Measurements from ENCODE around the gene TFF3.

Gene TFF3

DNA sequence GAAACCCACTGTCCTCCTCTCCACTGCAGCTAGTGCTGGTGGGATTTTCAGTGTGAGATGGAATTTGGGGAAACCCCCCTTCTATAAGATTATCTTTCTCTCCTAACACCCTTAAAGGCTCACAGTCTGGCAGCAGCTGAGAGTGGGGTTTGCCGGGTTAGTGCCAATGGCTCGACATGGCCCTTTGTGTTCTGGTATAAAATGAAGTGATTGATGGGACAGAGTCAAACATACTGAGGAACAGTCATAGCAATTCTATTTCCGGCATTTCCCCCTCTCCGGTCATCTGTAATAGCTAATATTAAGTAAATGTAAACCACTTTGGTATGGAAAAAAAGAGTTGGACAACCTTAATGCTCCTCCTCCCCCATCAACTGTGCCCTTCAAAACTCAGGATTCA is 37.6 kb downstream of the TFF3 start:
- H3K9ac ChIP-seq (ENCODE audit: low read depth, low read length, poor library complexity, severe bottlenecking) = no peak overlapping the region
- H3K79me2 ChIP-seq (ENCODE audit: insufficient read depth, low read length) = no peaks in the 10 kb centered on the region
- H3K4me2 ChIP-seq (ENCODE audit: low read depth, low read length, poor library complexity, severe bottlenecking) = no peak overlapping the region
- H3K36me3 ChIP-seq (ENCODE audit: insufficient read depth, low read length) = peaks cover 92% of the 10 kb centered on the region; the same call in 1 of the 2 replicates
- no peak for TF ChIP-seq EZH2phosphoT487 (IDR thresholded peaks at IDR 0.05; ENCODE audit: borderline replicate concordance)
- no peak for TF ChIP-seq CTCF (conservative IDR thresholded peaks at IDR 0.05; ENCODE audit: low read length)
- H3F3A ChIP-seq (ENCODE audit: low read depth) = no peaks in the 10 kb centered on the region
- no peak overlapping the region for H2AFZ ChIP-seq (ENCODE audit: low read length)
- H3K27me3 ChIP-seq (ENCODE audit: insufficient read depth, low read length, poor library complexity, severe bottlenecking) = no peaks in the 10 kb centered on the region
- no peaks in the 10 kb centered on the region for H3K9me2 ChIP-seq (replicated peaks; ENCODE audit: low read depth, low read length)
- H3K4me3 ChIP-seq (ENCODE audit: low read length, poor library complexity, severe bottlenecking) = no peak overlapping the region
- no peaks in the 10 kb centered on the region for H3K9me3 ChIP-seq (ENCODE audit: insufficient read depth, low read depth, low read length)
- H3K4me1 ChIP-seq (ENCODE audit: insufficient read depth, low read length, poor library complexity, severe bottlenecking) = no peaks in the 10 kb centered on the region
- no peaks in the 10 kb centered on the region for H4K20me1 ChIP-seq (ENCODE audit: insufficient read depth, low read length, poor library complexity, severe bottlenecking)

DNA sequence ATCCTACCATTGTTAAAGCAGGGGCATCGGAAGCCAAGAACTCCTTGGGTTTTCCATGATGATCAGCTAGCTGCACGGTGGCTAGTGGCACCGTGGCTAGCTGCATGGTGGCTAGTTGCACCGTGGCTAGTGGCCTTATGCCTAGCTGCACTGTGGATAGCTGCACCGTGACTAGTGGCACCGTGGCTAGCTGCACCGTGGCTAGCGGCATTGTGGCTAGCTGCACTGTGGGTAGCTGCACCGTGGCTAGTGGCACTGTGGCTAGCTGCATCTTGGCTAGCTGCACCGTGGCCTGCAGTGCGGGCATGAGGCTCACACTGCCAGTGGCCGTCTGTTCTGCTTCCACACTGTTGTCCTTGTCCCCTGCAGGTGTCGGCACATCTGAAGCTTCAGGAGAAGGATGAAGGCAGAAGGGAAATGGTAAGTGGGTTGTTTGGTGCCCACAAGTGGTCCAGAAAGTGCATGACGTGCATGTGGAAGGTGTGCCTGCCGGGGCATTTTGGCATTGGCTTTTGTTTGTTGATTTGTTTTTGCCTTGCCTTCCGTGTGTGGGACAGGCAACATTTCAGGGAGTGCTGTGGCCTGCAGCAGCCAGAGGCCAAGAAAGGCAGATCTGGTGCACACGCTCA is 38.6 kb downstream of the TFF3 start:
- no peaks in the 10 kb centered on the region for H4K20me1 ChIP-seq (ENCODE audit: insufficient read depth, low read length, poor library complexity, severe bottlenecking)
- H3K4me3 ChIP-seq (ENCODE audit: low read length, poor library complexity, severe bottlenecking) = no peak overlapping the region
- no peaks in the 10 kb centered on the region for H3K4me1 ChIP-seq (ENCODE audit: insufficient read depth, low read length, poor library complexity, severe bottlenecking)
- no peaks in the 10 kb centered on the region for H3K27me3 ChIP-seq (ENCODE audit: insufficient read depth, low read length, poor library complexity, severe bottlenecking)
- no peak overlapping the region for H3K9ac ChIP-seq (ENCODE audit: low read depth, low read length, poor library complexity, severe bottlenecking)
- H2AFZ ChIP-seq (ENCODE audit: low read length) = no peak overlapping the region
- peaks cover 88% of the 10 kb centered on the region; the same call in 1 of the 2 replicates for H3K36me3 ChIP-seq (ENCODE audit: insufficient read depth, low read length)
- H3K79me2 ChIP-seq (ENCODE audit: insufficient read depth, low read length) = no peaks in the 10 kb centered on the region
- H3K4me2 ChIP-seq (ENCODE audit: low read depth, low read length, poor library complexity, severe bottlenecking) = no peak overlapping the region
- no peaks in the 10 kb centered on the region for H3F3A ChIP-seq (ENCODE audit: low read depth)
- no peaks in the 10 kb centered on the region for H3K9me3 ChIP-seq (ENCODE audit: insufficient read depth, low read depth, low read length)
- no peak for TF ChIP-seq EZH2phosphoT487 (IDR thresholded peaks at IDR 0.05; ENCODE audit: borderline replicate concordance)
- peak; percentile 61 for TF ChIP-seq CTCF (conservative IDR thresholded peaks at IDR 0.05; ENCODE audit: low read length)
- no peaks in the 10 kb centered on the region for H3K9me2 ChIP-seq (replicated peaks; ENCODE audit: low read depth, low read length)

DNA sequence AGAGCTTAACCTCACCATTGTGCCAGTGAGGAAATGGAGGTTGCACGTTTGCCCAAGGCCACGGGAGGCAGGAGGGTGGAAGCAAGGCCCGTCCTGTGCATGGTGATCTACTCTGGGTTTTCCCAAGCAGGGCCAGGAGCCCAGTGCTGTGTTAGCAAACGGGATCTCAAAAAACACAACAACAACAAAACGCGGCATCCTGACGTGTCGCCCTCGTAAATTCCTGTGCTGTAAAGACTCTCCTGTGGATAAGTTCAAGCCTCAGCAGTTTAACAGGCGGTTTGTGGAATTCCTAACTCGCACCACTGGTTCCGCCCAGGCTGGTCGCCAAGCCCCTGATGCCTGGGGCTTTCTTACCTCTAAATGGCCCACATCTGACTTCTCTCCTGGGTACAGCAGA is 39.1 kb downstream of the TFF3 start:
- peaks cover 85% of the 10 kb centered on the region; the same call in 1 of the 2 replicates for H3K36me3 ChIP-seq (ENCODE audit: insufficient read depth, low read length)
- no peaks in the 10 kb centered on the region for H3K27me3 ChIP-seq (ENCODE audit: insufficient read depth, low read length, poor library complexity, severe bottlenecking)
- H3K9me2 ChIP-seq (replicated peaks; ENCODE audit: low read depth, low read length) = no peaks in the 10 kb centered on the region
- TF ChIP-seq CTCF (conservative IDR thresholded peaks at IDR 0.05; ENCODE audit: low read length) (no peak), EZH2phosphoT487 (IDR thresholded peaks at IDR 0.05; ENCODE audit: borderline replicate concordance) (no peak)
- H3K79me2 ChIP-seq (ENCODE audit: insufficient read depth, low read length) = no peaks in the 10 kb centered on the region
- no peaks in the 10 kb centered on the region for H3K4me1 ChIP-seq (ENCODE audit: insufficient read depth, low read length, poor library complexity, severe bottlenecking)
- no peak overlapping the region for H3K9ac ChIP-seq (ENCODE audit: low read depth, low read length, poor library complexity, severe bottlenecking)
- no peaks in the 10 kb centered on the region for H4K20me1 ChIP-seq (ENCODE audit: insufficient read depth, low read length, poor library complexity, severe bottlenecking)
- no peaks in the 10 kb centered on the region for H3F3A ChIP-seq (ENCODE audit: low read depth)
- no peak overlapping the region for H2AFZ ChIP-seq (ENCODE audit: low read length)
- H3K9me3 ChIP-seq (ENCODE audit: insufficient read depth, low read depth, low read length) = no peaks in the 10 kb centered on the region
- no peak overlapping the region for H3K4me3 ChIP-seq (ENCODE audit: low read length, poor library complexity, severe bottlenecking)
- H3K4me2 ChIP-seq (ENCODE audit: low read depth, low read length, poor library complexity, severe bottlenecking) = no peak overlapping the region
